RWPE2 (cell line): ENCODE data around the gene TRAP1.

Experiments
- ATAC-seq: fragments of 200-7000 bp; cut with Tn5 transposase; 3 replicates; pipeline ENCODE4 v1.9.1; 2021; ENCODE audit warnings: low read depth
- DNase-seq: peaks from one replicate; pipeline ENCODE4 v3.0.0-alpha.2; 2020; ENCODE audit warnings: low spot score
- H3K27ac ChIP-seq: fragments of 450-650 bp; 2 replicates; pipeline ENCODE4 v1.5.1; 2017; ENCODE audit warnings: mild to moderate bottlenecking; ENCODE audit not compliant: poor library complexity, severe bottlenecking
- H3K27me3 ChIP-seq: fragments of 250-450 bp; sonication (Bioruptor Pico); 2 replicates; pipeline ENCODE4 v1.5.1; 2021; ENCODE audit warnings: mild to moderate bottlenecking, moderate library complexity; ENCODE audit not compliant: insufficient read depth, poor library complexity, severe bottlenecking
- H3K36me3 ChIP-seq: fragments of 250-450 bp; sonication (Bioruptor Pico); 2 replicates; pipeline ENCODE4 v1.5.1; 2020; ENCODE audit warnings: low read depth, mild to moderate bottlenecking, moderate library complexity
- H3K4me1 ChIP-seq: fragments of 250-450 bp; sonication (Bioruptor Pico); 2 replicates; pipeline ENCODE4 v1.5.1; 2021; ENCODE audit warnings: mild to moderate bottlenecking, moderate library complexity; ENCODE audit not compliant: insufficient read depth, poor library complexity, severe bottlenecking
- H3K4me3 ChIP-seq: fragments of 250-450 bp; sonication (Bioruptor Pico); 2 replicates; pipeline ENCODE4 v1.5.1; 2021; ENCODE audit warnings: mild to moderate bottlenecking, moderate library complexity; ENCODE audit not compliant: severe bottlenecking
- H3K9me3 ChIP-seq: fragments of 250-450 bp; sonication (Bioruptor Pico); 2 replicates; pipeline ENCODE4 v1.5.1; 2021; ENCODE audit warnings: mild to moderate bottlenecking, moderate library complexity; ENCODE audit not compliant: severe bottlenecking
- TF ChIP-seq, protein P1 (sequence below): fragments of 450-650 bp; IDR thresholded peaks from one replicate; pipeline ENCODE4 v1.5.1; 2017; ENCODE audit warnings: mild to moderate bottlenecking, moderate library complexity; ENCODE audit not compliant: poor library complexity, severe bottlenecking

Gene TRAP1

DNA sequence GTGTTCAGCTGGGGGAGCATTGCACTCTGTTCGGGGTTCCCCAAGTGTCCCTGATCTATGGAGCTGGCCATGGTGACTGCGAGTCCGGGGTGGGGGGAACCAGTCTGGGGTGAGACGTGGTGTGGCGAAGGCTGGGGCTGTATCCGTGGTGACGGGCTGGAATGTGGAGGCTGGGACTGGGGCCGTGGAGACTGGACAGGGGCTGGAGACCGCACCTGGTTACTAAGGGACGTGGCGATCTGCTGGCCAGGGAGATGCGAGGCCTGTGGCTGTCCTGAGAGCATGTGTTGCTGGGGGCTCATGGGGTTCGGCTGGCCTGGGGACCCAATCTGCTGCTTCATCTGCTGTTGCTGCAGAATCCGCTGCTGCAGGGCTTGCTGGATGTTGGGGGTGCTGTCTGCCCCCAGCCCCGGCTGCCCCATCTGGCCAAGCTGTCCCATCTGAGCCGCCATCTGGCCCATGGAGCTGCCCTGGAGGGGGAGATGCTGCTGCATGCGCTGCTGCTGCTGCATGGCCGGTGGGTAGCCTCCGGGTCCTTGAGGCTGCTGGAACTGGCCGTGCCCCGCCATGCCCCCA is 10.6 kb upstream of the TRAP1 start:
- DNase-seq: no peak
- no peaks in the 10 kb centered on the region for H3K4me1 ChIP-seq
- H3K27me3 ChIP-seq: no peaks in the 10 kb centered on the region
- no peak overlapping the region for H3K27ac ChIP-seq
- no peak for ATAC-seq
- H3K9me3 ChIP-seq: no peaks in the 10 kb centered on the region
- TF ChIP-seq, protein P1, sequence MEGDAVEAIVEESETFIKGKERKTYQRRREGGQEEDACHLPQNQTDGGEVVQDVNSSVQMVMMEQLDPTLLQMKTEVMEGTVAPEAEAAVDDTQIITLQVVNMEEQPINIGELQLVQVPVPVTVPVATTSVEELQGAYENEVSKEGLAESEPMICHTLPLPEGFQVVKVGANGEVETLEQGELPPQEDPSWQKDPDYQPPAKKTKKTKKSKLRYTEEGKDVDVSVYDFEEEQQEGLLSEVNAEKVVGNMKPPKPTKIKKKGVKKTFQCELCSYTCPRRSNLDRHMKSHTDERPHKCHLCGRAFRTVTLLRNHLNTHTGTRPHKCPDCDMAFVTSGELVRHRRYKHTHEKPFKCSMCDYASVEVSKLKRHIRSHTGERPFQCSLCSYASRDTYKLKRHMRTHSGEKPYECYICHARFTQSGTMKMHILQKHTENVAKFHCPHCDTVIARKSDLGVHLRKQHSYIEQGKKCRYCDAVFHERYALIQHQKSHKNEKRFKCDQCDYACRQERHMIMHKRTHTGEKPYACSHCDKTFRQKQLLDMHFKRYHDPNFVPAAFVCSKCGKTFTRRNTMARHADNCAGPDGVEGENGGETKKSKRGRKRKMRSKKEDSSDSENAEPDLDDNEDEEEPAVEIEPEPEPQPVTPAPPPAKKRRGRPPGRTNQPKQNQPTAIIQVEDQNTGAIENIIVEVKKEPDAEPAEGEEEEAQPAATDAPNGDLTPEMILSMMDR: no peak
- H3K4me3 ChIP-seq: no peak overlapping the region
- peaks cover 19% of the 10 kb centered on the region for H3K36me3 ChIP-seq

GRCh38 chr16:3726021-3726687 is 8.8 kb upstream of the TRAP1 start:
- H3K36me3 ChIP-seq: peaks cover 11% of the 10 kb centered on the region; the same call in 1 of the 2 replicates
- no peaks in the 10 kb centered on the region for H3K9me3 ChIP-seq
- TF ChIP-seq, protein P1: no peak
- DNase-seq: no peak
- H3K4me3 ChIP-seq: no peak overlapping the region
- H3K27me3 ChIP-seq: no peaks in the 10 kb centered on the region
- no peaks in the 10 kb centered on the region for H3K4me1 ChIP-seq
- ATAC-seq: no peak
- no peak overlapping the region for H3K27ac ChIP-seq

GRCh38 chr16:3725276-3725675 is 8.0 kb upstream of the TRAP1 start:
- ATAC-seq (no peak), DNase-seq (no peak)
- peaks cover 4% of the 10 kb centered on the region; the same call in 1 of the 2 replicates for H3K36me3 ChIP-seq
- H3K27me3 ChIP-seq: no peaks in the 10 kb centered on the region
- no peaks in the 10 kb centered on the region for H3K4me1 ChIP-seq
- no peaks in the 10 kb centered on the region for H3K9me3 ChIP-seq
- no peak overlapping the region for H3K4me3 ChIP-seq
- TF ChIP-seq, protein P1: no peak
- H3K27ac ChIP-seq: no peak overlapping the region

DNA sequence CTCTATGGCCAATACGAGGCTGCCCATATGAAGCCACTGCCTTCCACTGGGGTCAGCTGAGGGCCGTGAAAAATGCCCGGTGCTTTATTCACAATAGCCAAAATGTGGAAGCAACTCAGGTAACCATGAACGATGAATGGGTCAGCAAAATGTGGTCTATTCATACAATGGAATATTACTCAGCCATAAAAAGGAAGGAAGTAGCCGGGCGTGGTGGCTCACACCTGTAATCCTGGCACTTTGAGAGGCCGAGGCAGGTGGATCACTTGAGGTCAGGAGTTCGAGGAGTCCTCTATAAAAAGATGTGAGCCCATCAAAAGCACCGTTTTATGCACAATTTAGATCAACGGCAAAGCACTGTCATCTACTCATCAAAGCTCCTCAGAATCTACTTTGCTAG is 5.2 kb upstream of the TRAP1 start:
- Histone ChIP-seq H3K36me3 (peaks cover 4% of the 10 kb centered on the region; the same call in 1 of the 2 replicates), H3K27me3 (no peaks in the 10 kb centered on the region), H3K4me3 (no peak overlapping the region), H3K9me3 (no peaks in the 10 kb centered on the region), H3K4me1 (no peaks in the 10 kb centered on the region), H3K27ac (no peak overlapping the region)
- DNase-seq: no peak
- TF ChIP-seq, protein P1: no peak
- ATAC-seq: no peak

- H3K36me3 ChIP-seq: peaks cover 9% of the 10 kb centered on the region
- H3K9me3 ChIP-seq: no peaks in the 10 kb centered on the region
- H3K27ac ChIP-seq: no peak overlapping the region
- TF ChIP-seq, protein P1: no peak
- no peak overlapping the region for H3K4me3 ChIP-seq
- no peaks in the 10 kb centered on the region for H3K27me3 ChIP-seq
- no peak for ATAC-seq
- DNase-seq: no peak
- H3K4me1 ChIP-seq: no peaks in the 10 kb centered on the region
Observed at GRCh38 chr16:3720418-3720817, 3.1 kb upstream of the TRAP1 start.
